Activated T-cell treated with anti-CD3 and anti-CD28 coated beads for 48 hours (primary cell): ENCODE results near the gene CENPA.
A peak's percentile ranks its signal among the peaks of the same experiment; 100 is the strongest.
"Not testable (repeated sequence)": the region's sequence is repeated elsewhere in the genome, so short reads cannot be mapped to it uniquely, and the experiment has no call there.

Experiments used
- DNase-seq: peaks from one replicate; pipeline ENCODE4 v3.0.0-alpha.2; 2020; ENCODE audit warnings: low read depth

Gene CENPA

GRCh38 chr2:26785431-26786206, at the start of gene CENPA:
CENPA (plus strand) TSS chr2:26786056; CDS start chr2:26786197, 141 bp downstream.
- DNase-seq, result peak; percentile 90

- DNase-seq, result no peak
Measured at GRCh38 chr2:26737221-26737620, 48.6 kb upstream of the CENPA start.

- DNase-seq, result no peak
Measured at GRCh38 chr2:26738481-26738880, 47.4 kb upstream of the CENPA start.

GRCh38 chr2:26739514-26739913, 46.3 kb upstream of the CENPA start:
- no peak for DNase-seq

- no peak for DNase-seq
Measured at GRCh38 chr2:26740346-26740745, 45.5 kb upstream of the CENPA start.

- DNase-seq, result peak; percentile 25
Measured at GRCh38 chr2:26740890-26741302, 45.0 kb upstream of the CENPA start.

GRCh38 chr2:26742048-26742770, 43.6 kb upstream of the CENPA start:
- DNase-seq, result no peak

- no peak for DNase-seq
Measured at GRCh38 chr2:26743852-26744251, 42.0 kb upstream of the CENPA start.

GRCh38 chr2:26744953-26745352, 40.9 kb upstream of the CENPA start:
- no peak for DNase-seq

GRCh38 chr2:26745609-26746327, 40.1 kb upstream of the CENPA start:
- peak; percentile 62 for DNase-seq

- DNase-seq, result no peak
Measured at GRCh38 chr2:26746934-26747333, 38.9 kb upstream of the CENPA start.

- not testable (repeated sequence) for DNase-seq
Measured at GRCh38 chr2:26749787-26750420, 36.0 kb upstream of the CENPA start.

GRCh38 chr2:26750467-26750866, 35.4 kb upstream of the CENPA start:
- DNase-seq, result not testable (repeated sequence)

- no peak for DNase-seq
Measured at GRCh38 chr2:26752656-26753055, 33.2 kb upstream of the CENPA start.

GRCh38 chr2:26754539-26754938, 31.3 kb upstream of the CENPA start:
- DNase-seq, result no peak

- no peak for DNase-seq
Measured at GRCh38 chr2:26754972-26755670, 30.7 kb upstream of the CENPA start.

- no peak for DNase-seq
Measured at GRCh38 chr2:26756337-26756736, 29.5 kb upstream of the CENPA start.

GRCh38 chr2:26757873-26758789, 27.7 kb upstream of the CENPA start:
- DNase-seq, result no peak

GRCh38 chr2:26758790-26759321, 27.0 kb upstream of the CENPA start:
- DNase-seq, result no peak

GRCh38 chr2:26759845-26760244, 26.0 kb upstream of the CENPA start:
- no peak for DNase-seq
